Lower lobe of right lung (tissue), 2 donors: ENCODE measurements around the gene NPHP3. TPM values are rescaled to one million over a fixed set of nuclear protein-coding genes. Genes with fewer than 3 reads are reported as not detected.
"Not testable (repeated sequence)": the region's sequence is repeated elsewhere in the genome, so short reads cannot be mapped to it uniquely, and the experiment has no call there.

Source experiments
- ATAC-seq, 2 donors: fragments of 200-7000 bp; cut with Tn5 transposase; one replicate each; pipeline ENCODE4 v1.9.1; 2020 to 2022; ENCODE audit warnings: mild to moderate bottlenecking in 2 of 2, moderate library complexity in 2 of 2
- DNase-seq: peaks from one replicate; pipeline ENCODE4 v3.0.0-alpha.2; 2020
- H3K27ac ChIP-seq: fragments of 200-600 bp; one replicate; pipeline ENCODE4 v1.8.0; 2022
- H3K27me3 ChIP-seq: fragments of 200-600 bp; one replicate; pipeline ENCODE4 v1.8.0; 2022; ENCODE audit warnings: low read depth
- H3K36me3 ChIP-seq: fragments of 200-600 bp; one replicate; pipeline ENCODE4 v1.8.0; 2022; ENCODE audit warnings: mild to moderate bottlenecking
- H3K4me1 ChIP-seq: fragments of 200-600 bp; one replicate; pipeline ENCODE4 v1.8.0; 2022
- H3K4me3 ChIP-seq: fragments of 200-600 bp; one replicate; pipeline ENCODE4 v1.8.0; 2022; ENCODE audit warnings: mild to moderate bottlenecking
- H3K9me3 ChIP-seq: fragments of 200-600 bp; one replicate; pipeline ENCODE4 v1.8.0; 2022
- CTCF ChIP-seq: fragments of 200-600 bp; IDR thresholded peaks from one replicate; pipeline ENCODE4 v1.8.0; 2022; ENCODE audit warnings: antibody characterized with exemption, mild to moderate bottlenecking
- intact Hi-C: fragments of 100-400 bp; cut with DNase I; formaldehyde crosslinking; loops from one replicate; pipeline ENCODE4 v1.11.0; 2022
- total RNA-seq: library from RNA; stranded (reverse); fragmentation: NEBNext Ultra II Directional; extraction: Animal tissue kit (Norgen Biotek cat#: 25700); gene quantifications from one replicate; pipeline ENCODE4 v1.2.1, GENCODE V29; 2021
- donor health status: DM: no; HTN: yes; CAD: no; lungs with severe emphysema.

The NPHP3 gene
- total RNA-seq, 1 donor from 2014 or later = 31.2 TPM

- no peak overlapping the region for H3K27ac ChIP-seq
- no peak overlapping the region for H3K4me3 ChIP-seq
- ATAC-seq (no peak), DNase-seq (no peak)
- H3K4me1 ChIP-seq = no peaks in the 10 kb centered on the region
- no peak for TF ChIP-seq CTCF
- no peaks in the 10 kb centered on the region for H3K27me3 ChIP-seq
- H3K9me3 ChIP-seq = no peaks in the 10 kb centered on the region
- H3K36me3 ChIP-seq = peaks cover 20% of the 10 kb centered on the region
- intact Hi-C loops = no loop called here
Observed at GRCh38 chr3:132643366-132643765, 78.8 kb downstream of the NPHP3 start.

DNA sequence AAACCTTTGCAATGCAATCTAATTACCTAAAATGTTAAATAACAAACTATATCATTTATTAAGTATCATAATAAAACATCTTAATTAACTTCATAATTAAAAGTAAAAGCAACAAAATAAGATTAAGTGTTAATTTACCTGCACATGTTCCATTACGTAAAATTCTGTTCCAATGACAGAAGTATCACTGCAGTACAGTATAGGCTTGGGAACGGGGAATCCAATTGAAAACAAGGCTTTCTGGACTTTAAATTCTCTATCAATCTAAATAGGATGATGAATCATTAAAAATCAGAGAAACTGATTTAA, 79.7 kb downstream of the NPHP3 start:
- no peaks in the 10 kb centered on the region for H3K4me1 ChIP-seq
- no peak overlapping the region for H3K4me3 ChIP-seq
- no peak for TF ChIP-seq CTCF
- no peaks in the 10 kb centered on the region for H3K9me3 ChIP-seq
- DNase-seq (no peak), ATAC-seq (no peak)
- no peak overlapping the region for H3K27ac ChIP-seq
- H3K36me3 ChIP-seq = peaks cover 22% of the 10 kb centered on the region
- no peaks in the 10 kb centered on the region for H3K27me3 ChIP-seq
- intact Hi-C loops = no loop called here

DNA sequence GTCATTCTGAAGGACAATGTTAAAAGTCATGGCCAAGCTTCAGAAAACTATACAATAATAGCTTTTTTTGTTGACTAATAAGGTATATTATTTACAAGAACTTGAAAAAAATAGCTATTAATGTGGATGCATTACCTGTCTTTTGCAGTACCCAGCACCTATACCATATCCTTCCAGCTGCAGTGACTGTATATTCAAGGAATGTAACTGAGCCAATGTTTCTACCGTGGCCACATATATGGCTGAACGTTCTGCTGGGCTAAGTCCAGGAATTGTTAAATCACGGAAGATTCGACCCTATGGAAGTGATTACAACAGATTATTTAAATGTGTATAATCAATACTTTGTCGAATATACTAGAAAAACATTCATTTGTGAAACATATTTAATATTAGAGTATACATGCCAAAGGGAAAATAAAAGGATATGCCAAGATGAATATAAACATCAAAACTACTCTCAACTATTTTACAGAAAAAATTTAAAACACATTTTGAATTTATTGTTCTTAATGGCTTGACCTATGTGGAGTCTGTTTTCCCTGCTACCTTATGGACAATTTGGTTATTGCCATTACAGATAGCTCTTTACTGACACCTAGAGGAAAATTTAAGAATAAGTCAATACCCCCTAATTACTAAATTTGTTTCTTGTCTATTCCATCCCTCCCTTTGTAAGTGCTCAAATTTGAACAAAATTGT, 80.2 kb downstream of the NPHP3 start:
- H3K4me1 ChIP-seq = no peaks in the 10 kb centered on the region
- H3K27ac ChIP-seq = no peak overlapping the region
- ATAC-seq (peak; percentile 56 to 64), DNase-seq (no peak)
- peaks cover 26% of the 10 kb centered on the region for H3K36me3 ChIP-seq
- no peaks in the 10 kb centered on the region for H3K27me3 ChIP-seq
- H3K4me3 ChIP-seq = no peak overlapping the region
- intact Hi-C loops = no loop called here
- peak; percentile 79 for TF ChIP-seq CTCF
- no peaks in the 10 kb centered on the region for H3K9me3 ChIP-seq

- H3K27me3 ChIP-seq, intact Hi-C loops, H3K9me3 ChIP-seq, H3K4me1 ChIP-seq, H3K27ac ChIP-seq, H3K4me3 ChIP-seq, DNase-seq, ATAC-seq: not testable (repeated sequence)
- peaks cover 32% of the 10 kb centered on the region for H3K36me3 ChIP-seq
Observed at GRCh38 chr3:132641427-132641826, 80.8 kb downstream of the NPHP3 start.

DNA sequence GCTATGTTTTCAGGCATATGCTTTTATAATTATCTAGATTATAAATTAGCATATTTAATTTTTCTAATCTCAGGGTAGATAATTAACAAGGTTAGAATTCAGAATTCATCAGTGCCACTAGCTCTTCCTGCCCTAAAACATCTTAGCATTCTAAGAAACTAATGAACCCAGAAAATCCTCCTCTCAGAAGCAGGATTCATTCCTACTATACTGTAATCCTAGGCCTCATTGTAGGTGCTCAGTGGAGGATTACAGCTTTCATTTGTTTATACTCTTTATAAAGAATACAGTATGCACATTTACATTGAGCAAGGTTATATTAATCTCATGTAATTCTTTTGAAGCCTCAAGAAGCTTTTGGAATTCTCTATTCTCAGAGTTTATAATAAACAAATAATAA, 83.5 kb downstream of the NPHP3 start:
- Histone ChIP-seq H3K4me3 (no peak overlapping the region), H3K36me3 (peaks cover 41% of the 10 kb centered on the region), H3K27me3 (no peaks in the 10 kb centered on the region), H3K27ac (no peak overlapping the region), H3K9me3 (no peaks in the 10 kb centered on the region), H3K4me1 (no peaks in the 10 kb centered on the region)
- intact Hi-C loops = no loop called here
- DNase-seq (no peak), ATAC-seq (no peak)
- no peak for TF ChIP-seq CTCF

- DNase-seq (no peak), ATAC-seq (no peak)
- no peak overlapping the region for H3K27ac ChIP-seq
- no peak for TF ChIP-seq CTCF
- H3K4me3 ChIP-seq = no peak overlapping the region
- no peaks in the 10 kb centered on the region for H3K4me1 ChIP-seq
- peaks cover 41% of the 10 kb centered on the region for H3K36me3 ChIP-seq
- no peaks in the 10 kb centered on the region for H3K27me3 ChIP-seq
- no peaks in the 10 kb centered on the region for H3K9me3 ChIP-seq
- intact Hi-C loops = no loop called here
Observed at GRCh38 chr3:132637590-132637989, 84.6 kb downstream of the NPHP3 start.
